DMS79 (cell line): ENCODE data around the gene LCA5L.
"Not testable (repeated sequence)": the region's sequence is repeated elsewhere in the genome, so short reads cannot be mapped to it uniquely, and the experiment has no call there.

Source experiments
- DNase-seq: peaks from one replicate; lab custom pipeline; 2025; lab: John Stamatoyannopoulos, UW

Gene LCA5L

GRCh38 chr21:39387461-39388037, 58.0 kb downstream of the LCA5L start:
- peak; percentile 57 for DNase-seq

GRCh38 chr21:39386899-39387298, 58.7 kb downstream of the LCA5L start:
- no peak for DNase-seq

- DNase-seq, result no peak
These were observed 59.4 kb downstream of the LCA5L start for GRCh38 chr21:39386194-39386593.

DNA sequence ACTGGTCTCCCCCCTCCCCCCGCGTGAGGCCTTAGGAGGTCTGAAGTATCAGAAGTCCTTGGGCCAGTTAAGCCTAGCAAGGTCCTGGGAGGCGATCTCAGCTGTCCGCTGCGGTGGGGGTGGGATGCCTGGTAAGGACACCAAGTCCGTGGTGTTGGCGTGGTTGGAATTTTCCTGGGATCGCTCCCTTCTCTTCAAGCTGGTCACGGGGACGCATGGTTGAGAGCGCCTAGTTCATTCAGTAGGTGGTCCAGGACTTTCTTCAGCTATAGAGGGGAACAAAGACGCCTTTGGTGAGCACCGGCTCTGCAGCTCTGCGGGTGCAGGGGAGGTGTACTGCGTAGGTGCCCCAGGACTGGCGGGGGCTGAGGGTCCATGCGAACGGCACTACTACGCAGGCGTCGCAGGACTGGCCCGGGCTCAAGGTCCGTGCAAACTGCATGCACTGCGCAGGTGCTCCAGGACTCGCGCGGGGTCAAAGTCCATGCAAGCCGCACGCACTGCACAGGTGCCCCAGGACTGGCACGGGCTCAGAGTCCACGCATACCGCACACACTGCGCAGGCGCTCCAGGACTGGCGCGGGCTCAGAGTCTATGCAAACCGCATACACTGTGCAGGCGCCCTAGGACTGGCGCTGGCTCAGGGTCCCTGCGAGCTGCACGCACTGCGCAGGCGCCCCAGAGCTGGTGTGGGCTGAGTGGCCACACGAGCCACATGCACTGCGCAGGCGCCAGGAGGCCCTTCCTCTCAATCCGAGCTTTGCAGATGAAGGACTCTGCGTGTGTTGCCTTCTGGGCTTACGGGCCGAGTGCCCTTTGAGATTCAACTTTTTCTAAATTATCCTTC, 60.1 kb downstream of the LCA5L start:
- no peak for DNase-seq

GRCh38 chr21:39384674-39385298, 60.8 kb downstream of the LCA5L start:
- no peak for DNase-seq

DNA sequence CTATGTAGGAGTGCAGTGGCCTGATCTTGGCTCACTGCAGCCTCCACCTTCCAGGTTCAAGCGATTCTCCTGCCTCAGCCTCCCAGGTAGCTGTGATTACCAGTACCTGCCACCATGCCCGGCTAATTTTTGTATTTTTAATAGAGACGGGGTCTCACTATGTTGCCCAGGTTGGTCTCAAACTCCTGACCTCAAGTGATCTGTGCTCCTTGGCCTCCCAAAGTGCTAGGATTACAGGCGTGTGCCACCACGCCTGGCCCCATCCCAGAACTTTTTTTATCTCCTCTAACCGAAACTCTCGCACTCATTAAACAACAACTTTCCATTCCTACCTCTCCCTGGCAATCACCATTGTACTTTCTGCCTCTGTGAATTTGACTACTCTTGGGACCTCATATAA, 63.5 kb downstream of the LCA5L start:
- not testable (repeated sequence) for DNase-seq

GRCh38 chr21:39381009-39381408, 64.6 kb downstream of the LCA5L start:
- peak; percentile 2 for DNase-seq

DNA sequence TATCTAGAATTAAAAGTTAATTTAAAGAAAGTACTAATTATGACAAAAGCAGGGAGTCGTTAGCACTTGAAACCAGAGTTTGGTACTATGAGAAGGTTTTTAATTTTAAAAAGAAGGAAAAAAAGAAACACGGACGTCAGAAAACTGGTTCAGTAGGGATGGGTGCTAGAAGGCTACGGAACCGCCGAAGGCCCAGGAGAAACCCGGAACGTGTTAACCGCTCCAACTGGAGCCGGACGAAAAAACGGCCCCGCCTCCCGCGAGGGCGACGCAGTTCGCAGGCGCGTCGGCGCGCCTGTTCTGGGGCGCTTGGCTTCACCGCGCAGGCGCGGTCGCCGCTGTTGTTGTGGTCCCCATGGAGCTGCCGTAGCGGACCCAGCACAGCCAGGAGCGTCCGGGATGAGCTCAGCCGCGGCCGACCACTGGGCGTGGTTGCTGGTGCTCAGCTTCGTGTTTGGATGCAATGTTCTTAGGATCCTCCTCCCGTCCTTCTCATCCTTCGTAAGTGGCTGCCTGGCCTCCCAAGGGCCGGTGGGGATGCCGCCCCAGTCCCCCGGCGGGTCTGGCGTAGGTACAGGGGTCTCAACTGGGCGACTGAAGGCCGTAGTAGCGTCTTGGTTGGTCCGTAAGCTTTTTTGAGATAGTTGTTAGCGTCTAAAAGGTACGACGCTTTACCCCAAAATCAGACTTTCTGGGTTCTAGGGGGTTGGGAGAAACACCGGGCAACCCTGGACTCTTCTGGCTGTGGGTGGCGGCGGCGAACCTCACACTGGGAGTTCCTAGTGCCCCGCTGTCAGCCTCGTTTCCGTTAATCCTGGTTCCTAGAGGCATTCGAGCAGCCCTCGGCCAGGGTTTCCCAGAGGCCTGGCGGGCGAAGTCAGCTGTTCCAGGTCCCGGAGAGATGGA, 65.3 kb downstream of the LCA5L start:
- peak; percentile 75 for DNase-seq

GRCh38 chr21:39377444-39378050, 68.0 kb downstream of the LCA5L start:
- no peak for DNase-seq

DNA sequence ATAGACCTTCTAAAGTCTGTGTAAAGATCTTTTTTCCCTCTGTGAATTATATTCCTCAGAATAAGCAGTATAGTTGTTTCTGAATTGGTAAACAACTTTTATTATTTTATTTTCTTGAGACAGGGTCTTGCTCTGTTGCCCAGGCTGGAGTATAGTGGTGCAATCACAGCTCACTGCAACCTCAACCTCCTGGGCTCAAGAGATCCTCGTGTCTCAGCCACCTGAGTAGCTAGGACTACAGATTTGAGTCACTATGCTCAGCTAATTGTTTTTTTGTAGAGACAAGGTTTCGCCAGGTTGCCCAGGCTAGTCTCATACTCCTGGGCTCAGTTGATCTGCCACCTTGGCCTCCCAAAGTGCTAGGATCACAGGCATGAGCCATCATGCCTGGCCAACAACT, 70.1 kb downstream of the LCA5L start:
- no peak for DNase-seq

DNA sequence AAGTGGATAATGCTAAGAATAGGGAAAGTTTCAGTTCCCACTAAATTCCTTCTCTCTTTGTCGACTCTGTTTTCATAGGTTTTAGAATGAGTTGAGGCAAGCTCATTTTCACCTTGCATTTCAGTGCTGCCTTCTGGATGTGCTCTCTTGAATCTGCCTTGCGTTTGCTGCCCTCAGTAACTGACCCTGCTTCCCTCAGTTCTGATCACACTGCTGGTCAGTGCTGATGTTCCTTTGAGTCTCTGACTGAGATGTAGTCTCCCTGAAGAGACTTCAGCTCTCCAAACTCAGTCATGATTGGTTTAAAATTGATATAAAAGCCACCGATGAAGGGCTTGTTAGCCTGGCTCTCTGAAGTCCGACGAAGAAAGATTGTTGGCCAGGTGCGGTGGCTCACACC, 71.5 kb downstream of the LCA5L start:
- no peak for DNase-seq

- DNase-seq, result peak; percentile 3
These were observed 71.9 kb downstream of the LCA5L start for GRCh38 chr21:39373634-39374033.

DNA sequence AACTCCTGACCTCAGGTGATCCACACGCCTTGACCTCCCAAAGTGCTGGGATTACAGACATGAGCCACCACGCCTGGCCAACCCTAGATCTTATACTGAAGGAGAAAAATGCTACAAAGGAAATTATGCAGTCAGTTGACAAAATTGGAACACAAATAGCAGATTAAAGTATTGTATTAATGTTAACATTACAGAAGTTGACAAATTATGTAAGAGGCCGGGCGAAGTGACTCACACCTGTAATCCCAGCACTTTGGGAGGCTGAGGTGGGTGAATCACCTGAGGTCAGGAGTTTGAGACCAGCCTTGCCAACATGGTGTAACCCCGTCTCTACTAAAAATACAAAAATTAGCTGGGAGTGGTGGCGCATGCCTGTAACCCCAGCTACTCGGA, 75.7 kb downstream of the LCA5L start:
- not testable (repeated sequence) for DNase-seq

GRCh38 chr21:39367783-39368182, 77.8 kb downstream of the LCA5L start:
- no peak for DNase-seq

GRCh38 chr21:39366563-39366962, 79.0 kb downstream of the LCA5L start:
- DNase-seq, result no peak

GRCh38 chr21:39364949-39365348, 80.6 kb downstream of the LCA5L start:
- no peak for DNase-seq

- DNase-seq, result peak; percentile 23
These were observed 81.7 kb downstream of the LCA5L start for GRCh38 chr21:39363607-39364555.

DNA sequence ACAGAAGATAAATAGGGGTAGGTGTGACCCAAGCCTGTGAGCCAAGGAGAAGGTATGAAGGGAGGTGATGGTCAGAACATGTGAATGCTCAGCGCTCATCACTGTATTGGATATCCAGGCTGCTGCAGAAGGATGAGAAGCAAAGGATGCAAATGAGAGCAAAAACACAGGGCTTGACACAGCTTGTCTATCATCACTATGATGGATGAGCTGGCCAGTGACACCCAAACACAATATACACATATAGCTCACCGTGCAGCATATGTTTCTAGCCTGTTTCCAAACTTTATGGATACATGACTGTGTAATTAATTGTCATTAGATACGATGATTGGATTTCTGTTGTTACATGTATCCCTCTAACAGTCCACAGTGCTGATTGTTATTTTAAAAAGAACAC, 82.8 kb downstream of the LCA5L start:
- DNase-seq, result no peak

DNA sequence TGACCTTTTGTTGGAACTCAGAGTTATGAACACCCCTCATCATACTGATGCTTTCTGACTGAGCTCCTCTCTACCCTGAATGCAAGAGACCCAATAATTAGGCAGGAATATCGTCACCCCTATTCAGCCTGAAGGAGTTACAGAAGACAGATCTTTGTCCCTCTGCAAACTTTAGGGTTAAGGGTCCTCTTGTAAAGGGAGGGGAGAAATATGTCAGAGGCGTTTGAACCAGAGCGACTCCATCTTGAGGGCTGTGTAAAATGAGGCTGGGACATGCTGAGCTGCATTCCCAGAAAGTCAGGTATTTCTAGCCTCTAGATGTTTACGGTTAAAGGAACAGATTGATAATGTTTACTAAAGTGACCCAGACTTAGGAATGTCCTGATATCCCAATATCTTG, 86.2 kb downstream of the LCA5L start:
- DNase-seq, result no peak
